GM13976 (cell line): ENCODE measurements around the gene PCNX2.

Experiments
- DNase-seq: peaks from one replicate; pipeline ENCODE4 v3.0.0; 2012; ENCODE audit warnings: low spot score
- in situ Hi-C: fragments of 300-500 bp; cut with MboI; formaldehyde crosslinking; loops from one replicate; pipeline ENCODE4 v1.12.0; 2022; ENCODE audit warnings: low sequenced_read_pairs, mixed read lengths, inconsistent platforms; ENCODE audit not compliant: unreplicated experiment
- TF ChIP-seq, protein P1 (sequence below): IDR thresholded peaks from 2 replicates; pipeline ENCODE4 v1.5.1; 2012; ENCODE audit warnings: borderline replicate concordance, mild to moderate bottlenecking; ENCODE audit not compliant: insufficient read depth; ENCODE audit errors: extremely low read depth, missing control alignments, control extremely low read depth

Gene PCNX2

DNA sequence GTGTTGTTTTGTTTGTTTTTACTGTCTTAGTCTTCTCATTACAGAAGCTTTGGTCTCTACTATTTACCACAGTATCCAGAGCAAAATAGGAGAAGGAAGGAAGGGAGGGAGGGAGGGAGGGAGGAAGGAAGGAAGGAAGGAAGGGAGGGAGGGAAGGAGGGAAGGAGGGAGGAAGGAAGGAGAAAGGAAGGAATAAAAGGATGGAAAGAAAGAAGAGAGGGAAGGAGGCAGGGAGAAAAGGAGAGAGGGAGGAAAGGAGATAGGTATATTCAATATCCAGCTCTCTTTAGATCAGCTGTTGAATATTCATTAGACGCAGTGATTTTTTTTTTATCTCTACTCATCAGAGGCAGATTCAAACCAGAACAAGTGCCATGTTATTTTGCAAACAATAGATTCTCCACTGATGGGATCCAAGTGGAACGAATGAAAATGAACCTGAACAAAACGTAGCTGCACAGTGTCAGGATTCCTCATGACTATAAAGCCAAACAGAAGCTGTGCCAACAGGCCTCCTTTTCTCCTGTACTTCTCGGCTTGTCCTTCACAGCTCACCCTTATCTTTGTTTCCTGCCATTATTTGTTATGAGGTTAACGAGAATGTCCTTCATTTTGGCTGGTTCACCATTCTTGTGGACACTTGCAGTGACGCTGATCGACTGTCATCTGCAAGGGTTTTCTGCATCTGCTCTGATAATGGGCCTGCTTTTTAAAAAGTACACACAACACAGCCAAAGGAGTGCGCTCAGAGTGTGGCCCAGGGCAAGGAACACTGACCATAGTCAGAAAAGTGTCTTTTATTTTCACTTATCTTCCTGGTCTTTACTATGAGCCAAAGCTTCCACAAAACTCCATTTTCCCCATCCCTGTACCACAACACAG lies 352.9 kb downstream of the PCNX2 start:
- in situ Hi-C loops = no loop called here
- DNase-seq = no peak
- TF ChIP-seq, protein P1, sequence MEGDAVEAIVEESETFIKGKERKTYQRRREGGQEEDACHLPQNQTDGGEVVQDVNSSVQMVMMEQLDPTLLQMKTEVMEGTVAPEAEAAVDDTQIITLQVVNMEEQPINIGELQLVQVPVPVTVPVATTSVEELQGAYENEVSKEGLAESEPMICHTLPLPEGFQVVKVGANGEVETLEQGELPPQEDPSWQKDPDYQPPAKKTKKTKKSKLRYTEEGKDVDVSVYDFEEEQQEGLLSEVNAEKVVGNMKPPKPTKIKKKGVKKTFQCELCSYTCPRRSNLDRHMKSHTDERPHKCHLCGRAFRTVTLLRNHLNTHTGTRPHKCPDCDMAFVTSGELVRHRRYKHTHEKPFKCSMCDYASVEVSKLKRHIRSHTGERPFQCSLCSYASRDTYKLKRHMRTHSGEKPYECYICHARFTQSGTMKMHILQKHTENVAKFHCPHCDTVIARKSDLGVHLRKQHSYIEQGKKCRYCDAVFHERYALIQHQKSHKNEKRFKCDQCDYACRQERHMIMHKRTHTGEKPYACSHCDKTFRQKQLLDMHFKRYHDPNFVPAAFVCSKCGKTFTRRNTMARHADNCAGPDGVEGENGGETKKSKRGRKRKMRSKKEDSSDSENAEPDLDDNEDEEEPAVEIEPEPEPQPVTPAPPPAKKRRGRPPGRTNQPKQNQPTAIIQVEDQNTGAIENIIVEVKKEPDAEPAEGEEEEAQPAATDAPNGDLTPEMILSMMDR = no peak

DNA sequence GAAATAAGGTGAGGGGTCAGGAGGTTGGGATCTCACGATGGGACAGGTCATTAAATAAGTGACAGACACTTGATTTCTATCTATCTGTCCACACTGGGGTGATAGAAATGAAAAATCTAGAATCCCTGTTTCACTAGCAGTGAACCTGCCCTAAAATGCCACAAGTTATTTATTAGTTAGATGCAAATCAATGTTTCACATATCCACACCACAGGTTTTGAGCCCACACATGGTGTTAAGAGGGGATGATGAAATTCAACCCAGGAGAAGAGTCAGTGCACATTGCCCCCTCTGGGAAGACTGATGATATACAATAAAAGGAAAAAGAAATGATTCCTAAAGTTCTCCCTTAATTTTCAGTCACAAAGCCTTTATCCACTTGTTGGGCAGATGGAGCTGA lies 355.3 kb downstream of the PCNX2 start:
- TF ChIP-seq, protein P1 = no peak
- in situ Hi-C loops = no loop called here
- DNase-seq = no peak

DNA sequence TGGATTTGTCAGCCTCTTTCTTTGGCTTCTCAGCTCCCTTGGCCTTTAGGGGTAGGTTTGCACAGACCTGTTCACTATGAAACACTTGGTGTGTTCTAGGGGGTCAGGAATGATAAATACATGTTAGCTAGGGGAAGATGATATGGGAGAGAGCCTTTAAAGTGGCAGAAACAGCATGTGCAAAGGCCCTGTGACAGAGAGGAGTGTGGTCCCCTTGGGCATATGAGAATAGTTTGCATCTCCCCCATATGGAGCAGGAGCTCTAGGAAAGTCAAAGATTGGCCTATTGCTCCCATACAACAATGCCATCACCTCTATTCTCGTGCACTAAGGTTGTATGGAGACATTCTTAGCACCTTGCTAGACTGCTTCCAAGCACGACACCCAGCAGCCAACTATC lies 355.8 kb downstream of the PCNX2 start:
- DNase-seq = no peak
- TF ChIP-seq, protein P1 = no peak
- in situ Hi-C loops = no loop called here

DNA sequence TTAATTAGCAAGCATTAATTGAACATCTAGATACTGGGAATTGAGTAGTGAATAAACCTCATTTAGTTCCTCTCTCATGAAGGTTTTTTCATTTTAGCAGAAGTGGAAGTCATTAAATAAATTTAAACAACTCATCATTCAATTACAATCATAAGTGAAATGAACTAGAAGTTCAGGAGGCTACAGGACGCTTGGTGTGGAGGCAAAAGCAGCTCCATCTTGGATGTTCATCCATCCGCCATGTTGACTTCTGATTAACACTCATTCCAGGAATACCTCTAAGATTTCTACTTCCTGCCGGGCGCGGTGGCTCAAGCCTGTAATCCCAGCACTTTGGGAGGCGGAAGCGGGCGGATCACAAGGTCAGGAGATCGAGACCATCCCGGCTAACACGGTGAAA lies 356.6 kb downstream of the PCNX2 start:
- TF ChIP-seq, protein P1 = no peak
- no peak for DNase-seq
- in situ Hi-C loops = no loop called here

DNA sequence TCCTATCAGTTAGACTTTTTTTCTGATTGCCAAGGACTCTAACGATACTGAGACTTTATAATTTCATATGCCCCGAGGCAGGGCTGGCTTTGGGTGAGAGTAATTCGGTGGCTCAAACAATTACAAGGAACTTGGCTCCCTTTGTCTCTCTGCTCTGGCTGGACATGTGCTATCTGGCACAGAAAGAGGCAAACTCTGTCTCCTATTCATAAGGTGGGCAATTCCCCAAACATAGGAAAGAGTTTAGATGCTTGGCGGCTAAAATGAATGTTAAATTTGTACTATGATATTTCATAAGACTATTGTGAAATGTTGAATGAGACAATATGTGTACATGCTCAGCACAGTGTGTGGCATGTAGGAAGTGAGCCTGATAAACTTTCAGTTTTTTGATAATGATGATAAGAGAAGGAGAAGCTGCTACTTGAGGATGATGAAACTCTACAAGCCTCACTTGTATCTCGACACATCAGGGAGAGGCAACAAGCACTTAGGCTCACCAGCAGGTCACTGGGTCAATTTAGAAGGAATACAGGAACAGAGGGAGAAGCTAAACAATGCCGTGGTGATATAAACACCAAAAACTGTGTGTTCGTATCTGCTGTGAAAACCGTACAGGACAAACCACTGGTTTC lies 357.7 kb downstream of the PCNX2 start:
- DNase-seq = no peak
- in situ Hi-C loops = no loop called here
- TF ChIP-seq, protein P1 = no peak

DNA sequence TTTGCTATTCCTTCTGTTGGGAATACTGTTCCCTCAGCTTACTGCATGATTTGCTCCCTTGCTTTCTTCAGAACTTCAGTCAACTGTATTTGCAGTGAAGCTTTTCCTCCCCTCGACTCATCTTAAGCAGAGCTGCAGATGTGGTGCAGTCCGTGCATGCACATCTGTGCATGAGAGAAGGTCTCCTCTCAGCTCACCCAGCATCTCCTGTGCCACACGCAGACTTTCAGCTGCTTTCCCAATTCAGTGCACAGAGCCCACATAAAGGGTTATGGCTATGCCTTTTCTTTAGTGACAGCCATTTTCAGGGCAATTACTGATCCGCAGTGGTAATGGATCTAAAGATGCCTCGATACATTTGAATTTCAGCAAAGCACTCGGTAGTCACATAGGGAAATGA lies 358.6 kb downstream of the PCNX2 start:
- in situ Hi-C loops = no loop called here

More for the DNA sequence above, 358.6 kb downstream of the PCNX2 start:
- TF ChIP-seq, protein P1 = no peak
- DNase-seq = no peak
